Breast epithelium (tissue), 4 donors: Measurements from ENCODE around the gene MAP3K2. TPM values are rescaled to one million over a fixed set of nuclear protein-coding genes. Genes with fewer than 3 reads are reported as not detected.

Experiments used
- DNase-seq, 2 donors: peaks; one replicate each; pipeline ENCODE4 v3.0.0-alpha.2; 2019; ENCODE audit warnings: low spot score in 2 of 2
- H3K27ac ChIP-seq, 2 donors: fragments of 200-600 bp; sonication (generic) in 1 of 2; one replicate each; pipeline ENCODE4 v1.5.1; 2016 to 2019; ENCODE audit warnings: mild to moderate bottlenecking in 1 of 2
- H3K27me3 ChIP-seq, 2 donors: fragments of 200-600 bp; sonication (generic) in 1 of 2; one replicate each; pipeline versions ENCODE4 v1.5.1 to v1.6.0; 2017 to 2019; ENCODE audit warnings: control low read depth in 1 of 2, mild to moderate bottlenecking in 1 of 2
- H3K36me3 ChIP-seq: fragments of 200-600 bp; one replicate; pipeline ENCODE4 v1.5.1; 2019
- H3K4me1 ChIP-seq, 2 donors: fragments of 200-600 bp; sonication (generic); one replicate each; pipeline ENCODE4 v1.5.1; 2016 to 2019; ENCODE audit warnings: control low read depth in 1 of 2
- H3K4me3 ChIP-seq, 3 donors: fragments of 200-600 bp; sonication (generic); 1 replicate in 2 of 3; 2 replicates in 1 of 3; pipeline ENCODE4 v1.5.1; 2016 to 2019; ENCODE audit warnings: mild to moderate bottlenecking in 3 of 3, moderate library complexity in 2 of 3
- H3K9me3 ChIP-seq, 2 donors: fragments of 200-600 bp; sonication (generic) in 1 of 2; one replicate each; pipeline ENCODE4 v1.5.1; 2016 to 2019; ENCODE audit warnings: control low read depth in 1 of 2
- CTCF ChIP-seq, 3 donors: fragments of 450-650 bp; IDR thresholded peaks; one replicate each; pipeline ENCODE4 v1.5.1; 2016 to 2017; ENCODE audit warnings: antibody characterized with exemption in 3 of 3, mild to moderate bottlenecking in 3 of 3, moderate library complexity in 3 of 3
- POLR2A ChIP-seq: fragments of 450-650 bp; IDR thresholded peaks from one replicate; pipeline ENCODE4 v1.6.1; 2016; ENCODE audit warnings: antibody characterized with exemption, mild to moderate bottlenecking, moderate library complexity
- POLR2AphosphoS5 ChIP-seq, 3 donors: sonication (generic); formaldehyde crosslinking; IDR thresholded peaks; one replicate each; pipeline ENCODE4 v1.6.1; 2017; ENCODE audit warnings: antibody characterized with exemption in 3 of 3
- intact Hi-C: fragments of 100-400 bp; cut with DNase I; formaldehyde crosslinking; loops from one replicate; pipeline ENCODE4 v1.15.1; 2023; ENCODE audit warnings: low total_unique reads
- total RNA-seq, 3 donors: library from RNA; depleted of rRNA; stranded (reverse); fragments of >200 nt; gene quantifications; one replicate each; pipeline ENCODE4 v1.1.0, GENCODE V29; 2016

MAP3K2 gene
- total RNA-seq, 3 donors from 2014 or later = 55.7 to 62.2 (median 58.4) TPM

DNA sequence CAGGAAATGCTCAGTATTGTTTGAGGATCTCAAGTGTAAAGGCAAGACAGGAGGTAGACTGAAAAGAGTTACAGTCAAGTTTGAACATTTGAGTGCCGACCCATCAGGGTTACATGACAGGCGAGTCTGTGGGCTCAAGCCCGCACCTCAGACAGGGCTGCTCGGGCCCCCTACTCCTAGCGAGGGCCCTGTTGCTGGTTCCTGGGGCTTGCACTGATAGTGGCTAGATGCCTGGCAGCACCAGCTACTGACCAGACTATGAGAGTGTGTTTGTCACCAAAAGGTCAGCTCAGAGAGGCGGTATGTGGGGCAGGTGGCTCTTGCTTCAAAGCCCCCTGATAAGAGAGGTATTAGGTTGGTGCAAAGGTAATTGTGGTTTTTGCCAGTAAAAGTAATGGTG is 132.1 kb downstream of the MAP3K2 start:
- no peaks in the 10 kb centered on the region for H3K4me1 ChIP-seq
- H3K9me3 ChIP-seq = no peaks in the 10 kb centered on the region
- TF ChIP-seq CTCF (IDR thresholded peaks at IDR 0.05) (no peak), POLR2A (no peak), POLR2AphosphoS5 (IDR thresholded peaks at IDR 0.05) (no peak)
- intact Hi-C loops = no loop called here
- peaks cover 6% of the 10 kb centered on the region for H3K36me3 ChIP-seq
- no peak overlapping the region for H3K27ac ChIP-seq
- no peak for DNase-seq
- H3K27me3 ChIP-seq = no peaks in the 10 kb centered on the region
- H3K4me3 ChIP-seq = no peak overlapping the region

- H3K9me3 ChIP-seq = no peaks in the 10 kb centered on the region
- no peaks in the 10 kb centered on the region for H3K4me1 ChIP-seq
- peaks cover 6% of the 10 kb centered on the region for H3K36me3 ChIP-seq
- H3K4me3 ChIP-seq = no peak overlapping the region
- no peaks in the 10 kb centered on the region for H3K27me3 ChIP-seq
- intact Hi-C loops = no loop called here
- DNase-seq = no peak
- no peak for TF ChIP-seq CTCF (IDR thresholded peaks at IDR 0.05)
- no peak for TF ChIP-seq POLR2A
- no peak for TF ChIP-seq POLR2AphosphoS5 (IDR thresholded peaks at IDR 0.05)
- H3K27ac ChIP-seq = no peak overlapping the region
These were observed 132.6 kb downstream of the MAP3K2 start for GRCh38 chr2:127255146-127255545.

DNA sequence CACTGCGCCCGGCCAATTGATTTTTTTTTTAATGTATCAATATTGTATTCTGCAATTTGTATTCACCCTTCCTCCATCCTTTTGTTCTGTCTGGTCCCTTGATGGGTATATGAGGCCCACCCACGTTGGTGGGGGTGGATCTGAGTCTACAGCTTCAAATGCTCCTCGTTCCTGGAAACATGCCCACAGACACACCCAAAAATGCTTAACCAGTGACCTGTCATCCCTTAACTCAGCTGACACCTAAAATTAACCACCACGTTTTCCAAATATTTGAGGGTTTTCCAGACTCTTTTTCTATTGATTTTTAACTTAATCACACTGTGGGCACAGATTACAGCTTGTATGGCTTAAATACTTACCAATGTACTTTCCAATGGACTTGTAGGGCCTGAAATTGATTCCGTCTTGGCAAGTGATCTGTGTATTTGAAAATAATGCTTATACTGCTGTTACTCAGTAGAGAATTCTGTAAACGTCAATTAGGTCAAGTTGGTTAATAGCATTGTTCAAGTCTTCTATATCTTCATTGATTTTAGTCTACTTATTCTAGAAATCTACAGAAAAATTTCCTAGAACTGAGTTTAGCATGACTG is 133.3 kb downstream of the MAP3K2 start:
- intact Hi-C loops = no loop called here
- Histone ChIP-seq H3K4me3 (no peak overlapping the region), H3K4me1 (no peaks in the 10 kb centered on the region), H3K9me3 (no peaks in the 10 kb centered on the region), H3K27me3 (no peaks in the 10 kb centered on the region), H3K36me3 (peaks cover 5% of the 10 kb centered on the region), H3K27ac (no peak overlapping the region)
- TF ChIP-seq POLR2AphosphoS5 (IDR thresholded peaks at IDR 0.05) = no peak
- TF ChIP-seq CTCF (IDR thresholded peaks at IDR 0.05) = no peak
- TF ChIP-seq POLR2A = no peak
- no peak for DNase-seq

Other genes starting within 250 kb of the MAP3K2 start
- under 1 TPM; 0.29 to 0.48 (median 0.33) TPM for gene CYP27C1, start 167.7 kb downstream of the MAP3K2 start, total RNA-seq
- 10 to 100 TPM; 37.3 to 55.2 (median 41.0) TPM for gene ERCC3, start 93.8 kb downstream of the MAP3K2 start, total RNA-seq
- not detected for gene PROC, start 30.5 kb upstream of the MAP3K2 start, total RNA-seq
- gene IWS1, start 138.5 kb upstream of the MAP3K2 start, total RNA-seq = 10 to 100 TPM; 24.0 to 51.8 (median 43.2) TPM
- 1 to 10 TPM in 1 of 3 donors, under 1 TPM in 1, not detected in 1; 0.32 to 2.3 TPM for gene MYO7B, start 147.7 kb upstream of the MAP3K2 start, total RNA-seq